Measurements from ENCODE around the gene EID2B. TPM values are rescaled to one million over a fixed set of nuclear protein-coding genes. Genes with fewer than 3 reads are reported as not detected.

The EID2B gene
- total and polyA plus RNA-seq, 8 donors, result 2.0 to 5.6 (median 4.6) TPM

DNA sequence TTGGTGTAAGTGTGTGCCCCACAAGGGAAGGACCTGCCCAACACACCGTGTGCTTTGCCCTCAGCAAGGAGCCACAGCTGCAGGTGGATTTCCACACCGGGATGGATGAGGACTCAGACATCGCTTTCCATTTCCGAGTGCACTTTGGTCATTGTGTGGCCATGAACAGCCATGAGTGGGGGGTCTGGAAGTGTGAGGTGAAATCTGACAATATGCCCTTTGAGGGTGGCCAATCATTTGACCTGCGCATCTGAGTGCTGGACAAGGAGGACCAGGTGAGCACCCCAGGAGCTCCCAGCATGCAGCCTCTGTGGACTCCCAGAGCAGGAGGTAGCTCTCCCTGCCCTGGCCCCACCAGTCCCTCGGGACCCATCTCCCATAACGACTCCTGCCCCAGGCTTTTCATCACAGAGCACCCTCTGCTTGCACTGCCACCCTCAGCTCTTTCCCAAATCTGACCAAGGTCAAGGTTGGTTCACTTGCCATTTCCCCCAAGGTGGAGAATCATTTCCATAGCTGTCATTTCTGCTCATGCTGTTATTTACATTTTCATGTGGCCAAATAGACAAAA is 20.5 kb upstream of the EID2B start:
- intact Hi-C loops (cut with DNase I), result loop anchor here in 1 of 2 donors (5.0 kb wide), 1 partner anchor 119 kb away; no protein-coding TSS in a partner anchor
- Histone ChIP-seq H3K27ac (no peak overlapping the region), H3K27me3 (no peaks in the 10 kb centered on the region), H3K36me3 (no peaks in the 10 kb centered on the region), H3K4me1 (peaks cover 0 to 15% of the 10 kb centered on the region in 2 donors), H3K4me3 (no peak overlapping the region), H3K9me3 (no peaks in the 10 kb centered on the region)
- DNase-seq (no peak), ATAC-seq (no peak)
- TF ChIP-seq, protein P1, sequence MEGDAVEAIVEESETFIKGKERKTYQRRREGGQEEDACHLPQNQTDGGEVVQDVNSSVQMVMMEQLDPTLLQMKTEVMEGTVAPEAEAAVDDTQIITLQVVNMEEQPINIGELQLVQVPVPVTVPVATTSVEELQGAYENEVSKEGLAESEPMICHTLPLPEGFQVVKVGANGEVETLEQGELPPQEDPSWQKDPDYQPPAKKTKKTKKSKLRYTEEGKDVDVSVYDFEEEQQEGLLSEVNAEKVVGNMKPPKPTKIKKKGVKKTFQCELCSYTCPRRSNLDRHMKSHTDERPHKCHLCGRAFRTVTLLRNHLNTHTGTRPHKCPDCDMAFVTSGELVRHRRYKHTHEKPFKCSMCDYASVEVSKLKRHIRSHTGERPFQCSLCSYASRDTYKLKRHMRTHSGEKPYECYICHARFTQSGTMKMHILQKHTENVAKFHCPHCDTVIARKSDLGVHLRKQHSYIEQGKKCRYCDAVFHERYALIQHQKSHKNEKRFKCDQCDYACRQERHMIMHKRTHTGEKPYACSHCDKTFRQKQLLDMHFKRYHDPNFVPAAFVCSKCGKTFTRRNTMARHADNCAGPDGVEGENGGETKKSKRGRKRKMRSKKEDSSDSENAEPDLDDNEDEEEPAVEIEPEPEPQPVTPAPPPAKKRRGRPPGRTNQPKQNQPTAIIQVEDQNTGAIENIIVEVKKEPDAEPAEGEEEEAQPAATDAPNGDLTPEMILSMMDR (IDR thresholded peaks at IDR 0.05), result no peak

DNA sequence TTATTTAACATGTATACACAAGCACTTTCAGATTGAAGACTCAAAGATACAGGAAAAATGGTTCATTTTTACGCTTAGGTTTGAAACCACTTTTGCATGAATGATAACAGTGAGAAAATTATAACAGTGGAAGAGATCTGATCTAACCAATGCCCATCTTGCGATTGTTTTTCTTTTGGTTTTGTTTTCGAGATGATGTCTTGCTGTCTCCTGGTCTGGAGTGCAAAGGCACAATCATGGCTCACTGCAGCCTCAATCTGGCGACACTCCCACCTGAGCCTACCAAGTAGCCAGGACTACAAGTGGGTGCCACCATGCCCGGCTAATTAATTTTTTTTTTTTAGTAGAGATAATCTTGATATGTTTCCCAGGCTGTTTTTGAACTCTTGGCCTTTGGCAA is 17.5 kb upstream of the EID2B start:
- intact Hi-C loops (cut with DNase I), result loop anchor here in 1 of 2 donors (5.0 kb wide), 1 partner anchor 122 kb away; no protein-coding TSS in a partner anchor
- H3K27me3 ChIP-seq, result peaks cover 0 to 8% of the 10 kb centered on the region in 2 donors
- no peaks in the 10 kb centered on the region for H3K36me3 ChIP-seq
- H3K27ac ChIP-seq, result no peak overlapping the region
- no peak overlapping the region for H3K4me3 ChIP-seq
- peaks cover 0 to 12% of the 10 kb centered on the region in 2 donors for H3K4me1 ChIP-seq
- TF ChIP-seq, protein P1 (IDR thresholded peaks at IDR 0.05), result no peak
- no peaks in the 10 kb centered on the region for H3K9me3 ChIP-seq
- ATAC-seq, result no peak
- no peak for DNase-seq

DNA sequence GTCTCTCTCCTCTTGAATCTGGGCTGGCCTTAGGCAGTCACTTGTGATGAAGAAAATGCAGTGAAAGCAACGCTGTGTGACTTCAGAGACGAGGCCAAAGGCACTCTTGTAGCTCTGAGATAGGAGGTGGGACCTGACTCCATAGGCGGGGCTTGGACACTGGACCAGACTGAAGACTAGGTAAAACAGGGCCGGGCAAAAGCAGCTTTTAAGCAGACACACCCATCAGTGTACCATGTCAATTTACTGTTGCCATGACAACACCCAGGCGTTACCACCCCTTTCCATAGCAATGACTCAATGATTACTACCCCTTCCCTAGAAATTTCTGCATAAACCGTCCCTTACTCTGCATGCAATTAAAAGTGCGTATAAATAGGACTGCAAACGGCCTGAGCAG is 13.9 kb upstream of the EID2B start:
- peaks cover 0 to 13% of the 10 kb centered on the region in 2 donors for H3K27me3 ChIP-seq
- H3K4me1 ChIP-seq, result peaks cover 0 to 2% of the 10 kb centered on the region in 2 donors
- no peak for DNase-seq
- no peak for ATAC-seq
- H3K27ac ChIP-seq, result no peak overlapping the region
- intact Hi-C loops (cut with DNase I), result no loop called here
- no peak overlapping the region for H3K4me3 ChIP-seq
- H3K9me3 ChIP-seq, result no peaks in the 10 kb centered on the region
- TF ChIP-seq, protein P1 (IDR thresholded peaks at IDR 0.05), result no peak
- no peaks in the 10 kb centered on the region for H3K36me3 ChIP-seq

DNA sequence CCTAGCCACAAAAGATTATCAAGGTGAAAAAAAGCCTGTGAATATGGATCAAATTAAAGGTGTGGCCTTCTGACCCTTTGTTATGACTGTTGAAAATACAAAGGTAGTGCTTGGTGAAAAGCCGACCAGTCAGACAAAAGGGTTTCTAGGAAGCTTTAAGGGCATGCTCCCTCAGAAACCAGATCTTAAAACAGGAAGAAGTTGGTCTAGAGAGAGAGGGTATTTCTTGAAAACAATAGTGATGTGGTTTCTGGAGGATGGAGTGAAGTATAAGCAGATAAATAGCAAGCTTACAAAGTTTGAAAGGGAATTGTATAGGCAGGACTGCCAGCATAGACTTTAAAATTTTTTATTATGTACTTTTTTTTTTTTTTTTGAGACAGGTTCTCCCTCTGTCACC is 12.3 kb upstream of the EID2B start:
- Histone ChIP-seq H3K4me3 (no peak overlapping the region), H3K27me3 (peaks cover 0 to 13% of the 10 kb centered on the region in 2 donors), H3K9me3 (no peaks in the 10 kb centered on the region), H3K27ac (no peak overlapping the region), H3K4me1 (peaks cover 0 to 10% of the 10 kb centered on the region in 2 donors), H3K36me3 (no peaks in the 10 kb centered on the region)
- intact Hi-C loops (cut with DNase I), result no loop called here
- ATAC-seq, result no peak
- TF ChIP-seq, protein P1 (IDR thresholded peaks at IDR 0.05), result no peak
- no peak for DNase-seq

DNA sequence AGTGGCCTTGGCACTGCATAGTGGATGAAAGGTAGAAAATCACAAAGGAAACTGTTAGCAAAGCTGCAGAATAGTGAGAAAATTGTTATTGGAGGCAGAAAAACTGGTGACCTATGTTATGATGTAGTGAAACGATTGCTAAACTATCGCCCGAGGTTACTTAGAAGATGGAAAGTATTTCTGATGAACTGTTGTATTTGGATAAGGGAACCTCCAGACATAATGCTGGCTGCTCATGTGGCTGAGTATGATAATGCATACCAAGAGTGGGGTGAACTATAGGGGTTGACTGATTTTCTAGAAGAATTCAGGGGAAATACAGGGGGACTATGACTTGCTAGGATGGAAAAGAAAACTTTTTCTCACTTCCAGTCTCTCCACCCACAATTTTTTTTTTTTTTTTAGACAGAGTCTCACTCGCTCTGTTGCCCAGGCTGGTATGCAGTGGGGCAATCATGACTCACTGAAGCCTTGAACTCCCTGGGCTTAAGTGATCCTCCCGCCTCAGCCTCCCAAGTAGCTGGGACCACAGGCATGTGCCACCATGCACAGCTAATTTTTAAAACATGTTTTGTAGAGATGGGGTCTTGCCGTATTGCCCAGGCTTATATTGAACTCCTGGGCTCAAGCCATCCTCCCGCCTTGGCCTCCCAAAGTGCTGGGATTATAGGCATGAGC is 11.7 kb upstream of the EID2B start:
- intact Hi-C loops (cut with DNase I), result no loop called here
- H3K27ac ChIP-seq, result no peak overlapping the region
- peak in 1 of 4 donors; percentile 23 for DNase-seq

More for the DNA sequence above, 11.7 kb upstream of the EID2B start:
- no peak overlapping the region for H3K4me3 ChIP-seq
- H3K9me3 ChIP-seq, result no peaks in the 10 kb centered on the region
- peaks cover 0 to 13% of the 10 kb centered on the region in 2 donors for H3K27me3 ChIP-seq
- TF ChIP-seq, protein P1 (IDR thresholded peaks at IDR 0.05), result no peak
- no peaks in the 10 kb centered on the region for H3K36me3 ChIP-seq
- H3K4me1 ChIP-seq, result peaks cover 0 to 10% of the 10 kb centered on the region in 2 donors
- ATAC-seq, result no peak
